HepG2 (cell line): ENCODE results near the gene ALKBH4. TPM values are rescaled to one million over a fixed set of nuclear protein-coding genes. Genes with fewer than 3 reads are reported as not detected.

Experiments
- ATAC-seq: fragments of 200-7000 bp; cut with Tn5 transposase; 3 replicates; pipeline ENCODE4 v1.9.1; 2020; ENCODE audit warnings: mild to moderate bottlenecking, moderate library complexity
- BruUV-seq: library from RNA; stranded (reverse); fragments of 400-500 nt; replicated peaks from 2 replicates; lab custom pipeline; 2021; lab: Mats Ljungman, UMichigan
- CTCF ChIA-PET: fragments of 300-600 bp; formaldehyde crosslinking; extraction: SDS; loops from one replicate; lab custom pipeline; 2021; ENCODE audit warnings: low total read pairs, inconsistent platforms, low intra/inter-chr PET ratio; lab: Yijun Ruan, JAX
- POLR2A ChIA-PET: fragments of 350-600 bp; sonication (Branson Sonifier 250); formaldehyde crosslinking; loops from one replicate; lab custom pipeline; 2020; ENCODE audit warnings: antibody characterized with exemption, inconsistent platforms; lab: Yijun Ruan, JAX
- DNase-seq: peaks from one replicate; pipeline ENCODE4 v3.0.0-alpha.2; 2015; ENCODE audit warnings: low spot score
- FAIRE-seq: peaks from 3 replicates; lab custom pipeline; 2011; peaks lifted over from hg19 to GRCh38; lab: Jason Lieb, UNC
- H2AFZ ChIP-seq: one replicate; pipeline ENCODE4 v1.6.1; 2011; ENCODE audit warnings: low read length, inconsistent platforms
- H3K27ac ChIP-seq: fragments of 300-600 bp; 3 replicates; pipeline ENCODE4 v1.8.0; 2011; ENCODE audit warnings: mixed run types, mild to moderate bottlenecking, mixed read lengths, low read length, inconsistent platforms; ENCODE audit not compliant: insufficient read depth; ENCODE audit errors: extremely low read length
- H3K27me3 ChIP-seq, 2 experiments: fragments of 200-600 bp in 1 of 2; 2 replicates in 1 of 2; 3 replicates in 1 of 2; pipeline versions ENCODE4 v1.6.0 to v1.8.0; 2011; ENCODE audit warnings: low read length in 2 of 2, mild to moderate bottlenecking in 2 of 2, moderate library complexity in 2 of 2, inconsistent platforms in 1 of 2; ENCODE audit not compliant: insufficient read depth in 2 of 2, control insufficient read depth in 1 of 2
- H3K36me3 ChIP-seq, 2 experiments: fragments of 200-600 bp in 1 of 2; replicated peaks in 1 of 2; 2 replicates in 1 of 2; 3 replicates in 1 of 2; pipeline versions ENCODE4 v1.5.1 to v1.8.0; 2011; ENCODE audit warnings: low read length in 2 of 2, inconsistent platforms in 1 of 2; ENCODE audit not compliant: insufficient read depth in 2 of 2, control insufficient read depth in 1 of 2
- H3K4me1 ChIP-seq: 2 replicates; pipeline ENCODE4 v1.5.1; 2012; ENCODE audit warnings: low read length, inconsistent platforms; ENCODE audit not compliant: insufficient read depth
- H3K4me2 ChIP-seq: 2 replicates; pipeline ENCODE4 v1.6.0; 2011; ENCODE audit warnings: low read depth, low read length, inconsistent platforms
- H3K4me3 ChIP-seq, 3 experiments: fragments of 200-600 bp in 1 of 3; sonication (generic), shearing (Covaris generic) in 1 of 3; replicated peaks in 1 of 3; 2 replicates each; pipeline ENCODE4 v1.5.1; 2011 to 2016; ENCODE audit warnings: low read length in 3 of 3, inconsistent platforms in 2 of 3, low read depth in 2 of 3, mild to moderate bottlenecking in 2 of 3, control low read depth in 1 of 3, mixed read lengths in 1 of 3; ENCODE audit not compliant: insufficient read depth in 1 of 3
- H3K79me2 ChIP-seq: one replicate; pipeline ENCODE4 v1.6.1; 2011; ENCODE audit warnings: low read length, inconsistent platforms; ENCODE audit not compliant: insufficient read depth
- H3K9ac ChIP-seq: 2 replicates; pipeline ENCODE4 v1.6.0; 2011; ENCODE audit warnings: mild to moderate bottlenecking, low read depth, low read length, inconsistent platforms; ENCODE audit not compliant: insufficient read depth
- H3K9me3 ChIP-seq: 2 replicates; pipeline ENCODE4 v1.5.1; 2012; ENCODE audit warnings: mild to moderate bottlenecking, low read length
- H4K20me1 ChIP-seq: 2 replicates; pipeline ENCODE4 v1.6.0; 2011; ENCODE audit warnings: inconsistent platforms, mild to moderate bottlenecking, low read length, moderate library complexity; ENCODE audit not compliant: insufficient read depth
- AGO2 ChIP-seq: fragments of 200-400 bp; formaldehyde crosslinking; optimal IDR thresholded peaks from 2 replicates; pipeline ENCODE3; 2017; ENCODE audit warnings: mild to moderate bottlenecking, low read depth, low read length, moderate library complexity
- HNF4A ChIP-seq: sonication (generic); formaldehyde crosslinking; IDR thresholded peaks from 2 replicates; pipeline ENCODE4 v1.4.0; 2020; ENCODE audit warnings: missing genetic modification reagents
- ISL2 ChIP-seq: sonication (generic); formaldehyde crosslinking; IDR thresholded peaks from 2 replicates; pipeline ENCODE4 v1.5.0; 2020; ENCODE audit warnings: missing genetic modification reagents
- JUND ChIP-seq: sonication (generic); formaldehyde crosslinking; IDR thresholded peaks from 2 replicates; pipeline ENCODE4 v1.8.0; 2022; ENCODE audit warnings: mild to moderate bottlenecking, missing genetic modification reagents
- LCORL ChIP-seq, 2 experiments: fragments of 450-650 bp in 1 of 2; sonication (generic) in 1 of 2; formaldehyde crosslinking in 1 of 2; IDR thresholded peaks; 2 replicates each; pipeline versions ENCODE4 v1.5.0 to v1.6.1; 2017 to 2020; ENCODE audit warnings: antibody characterized with exemption in 1 of 2, missing genetic modification reagents in 1 of 2
- MXD4 ChIP-seq: IDR thresholded peaks from 2 replicates; pipeline ENCODE4 v1.6.1; 2016; ENCODE audit warnings: mild to moderate bottlenecking, missing biosample characterization, missing genetic modification reagents
- RCOR2 ChIP-seq: IDR thresholded peaks from 2 replicates; pipeline ENCODE4 v1.6.1; 2016; ENCODE audit warnings: missing biosample characterization, missing genetic modification reagents
- REPIN1 ChIP-seq: sonication (generic); formaldehyde crosslinking; IDR thresholded peaks from 2 replicates; pipeline ENCODE4 v1.8.0; 2022; ENCODE audit warnings: missing genetic modification reagents, low read depth, mild to moderate bottlenecking, borderline replicate concordance
- ZBTB38 ChIP-seq: sonication (generic); formaldehyde crosslinking; IDR thresholded peaks from 2 replicates; pipeline ENCODE4 v1.5.1; 2020; ENCODE audit warnings: mild to moderate bottlenecking, missing genetic modification reagents
- ZC3H13 ChIP-seq: sonication (generic); formaldehyde crosslinking; IDR thresholded peaks from 2 replicates; pipeline ENCODE4 v1.8.1; 2023; ENCODE audit warnings: mild to moderate bottlenecking, missing genetic modification reagents, moderate library complexity
- ZNF746 ChIP-seq: sonication (generic); formaldehyde crosslinking; IDR thresholded peaks from 2 replicates; pipeline ENCODE4 v1.8.0; 2022; ENCODE audit warnings: mild to moderate bottlenecking, missing genetic modification reagents
- WGBS: methylation state at CpG from one replicate; pipeline ENCODE4 v1.1.6; 2017; ENCODE audit warnings: low lambda C conversion rate; 5-methylcytosine and 5-hydroxymethylcytosine counted together
- in situ Hi-C: cut with HindIII; loops from 2 replicates; pipeline ENCODE4 v1.10.0; 2017; ENCODE audit warnings: low pct_unique_long_range_greater_than_20kb; ENCODE audit not compliant: extremely low pct_ligation_motif_present
- intact Hi-C: fragments of 100-400 bp; cut with micrococcal nuclease; formaldehyde crosslinking; loops from one replicate; pipeline ENCODE4 v1.10.0; 2022; ENCODE audit not compliant: unreplicated experiment
- polyA plus RNA-seq, 8 experiments: library from polyadenylated mRNA; depleted of rRNA in 3 of 8; stranded (reverse) in 7 of 8; unstranded in 1 of 8; fragments of >200 nt; fragmentation: Illumina TruSeq in 4 of 8; extraction: Trizol in 4 of 8; gene quantifications; 2 replicates each; pipeline versions ENCODE4 v1.2.1 to v1.2.3, GENCODE V29; 2011 to 2016; ENCODE audit warnings: low read depth in 4 of 8, missing spikeins in 1 of 8, mixed read lengths in 1 of 8; ENCODE audit not compliant: insufficient read depth in 1 of 8
- total RNA-seq, 5 experiments: library from RNA; depleted of rRNA; stranded (reverse); fragments of >200 nt; fragmentation: Illumina TruSeq; extraction: Trizol; gene quantifications; 2 replicates each; pipeline ENCODE4 v1.2.3, GENCODE V29; 2016; ENCODE audit warnings: low read depth in 1 of 5
- TF ChIP-seq, protein P1 (sequence below): sonication (generic); formaldehyde crosslinking; IDR thresholded peaks from 2 replicates; pipeline ENCODE4 v1.4.0; 2020; ENCODE audit warnings: mild to moderate bottlenecking, missing genetic modification reagents
- TF ChIP-seq, protein P2 (sequence below), 2 experiments: IDR thresholded peaks; 2 replicates each; pipeline ENCODE4 v1.6.1; 2011 to 2012; ENCODE audit warnings: low read length in 2 of 2, borderline replicate concordance in 1 of 2, low read depth in 1 of 2, mild to moderate bottlenecking in 1 of 2, moderate library complexity in 1 of 2
- TF ChIP-seq, protein P3 (sequence below): sonication (generic); formaldehyde crosslinking; conservative IDR thresholded peaks from 2 replicates; pipeline ENCODE4 v1.4.0; 2020; ENCODE audit warnings: missing genetic modification reagents
- TF ChIP-seq, protein P4 (sequence below): sonication (generic); formaldehyde crosslinking; IDR thresholded peaks from 2 replicates; pipeline ENCODE4 v1.8.0; 2022; ENCODE audit warnings: mild to moderate bottlenecking, missing genetic modification reagents, borderline replicate concordance

Gene ALKBH4
- total and polyA plus RNA-seq, 2 of the 13 experiments (the other 11 are each of a cell fraction or from before 2014, with no cell fraction given): 2.6 to 8.8 TPM

DNA sequence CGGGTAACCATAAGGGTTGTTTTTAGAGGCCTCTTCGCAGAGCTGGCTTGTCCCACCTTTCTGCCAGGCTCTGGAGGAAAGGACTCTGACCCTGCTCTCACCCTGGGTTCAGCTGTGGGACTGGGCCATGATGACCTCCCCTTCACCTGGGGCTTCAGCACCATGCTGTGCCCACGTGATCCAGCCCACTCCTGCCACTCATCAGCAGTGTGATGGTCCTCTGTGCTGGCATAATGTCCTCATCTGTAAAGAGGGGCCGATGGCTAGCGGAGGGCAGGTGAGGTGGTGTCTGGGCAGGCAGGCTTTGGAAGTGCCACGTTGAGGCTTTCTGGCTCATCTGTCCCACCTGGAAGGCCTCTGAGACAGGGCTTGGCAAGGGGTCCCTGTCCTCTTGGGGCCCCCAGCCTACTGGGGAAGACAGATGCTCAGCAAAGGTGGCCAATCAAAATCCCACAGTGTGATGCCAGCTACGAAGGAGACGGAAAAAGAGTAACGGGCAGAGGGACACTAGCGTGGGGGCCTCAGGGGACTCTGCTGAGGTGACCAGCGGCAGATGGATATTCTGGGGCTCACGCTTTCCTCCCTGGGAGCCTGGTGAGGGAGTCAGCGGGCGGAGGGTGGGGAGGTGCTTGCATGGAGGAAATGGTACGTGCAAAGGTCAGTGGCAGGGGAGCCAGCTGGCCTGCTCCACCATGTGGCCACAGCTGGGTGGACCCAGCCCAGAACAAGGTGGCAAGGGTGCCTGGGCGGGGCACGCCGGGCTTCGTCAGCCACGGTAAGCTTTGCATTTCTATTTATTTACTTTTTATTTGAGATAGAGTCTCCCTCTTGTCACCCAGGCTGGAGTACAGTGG is 5.5 kb upstream of the ALKBH4 start:
- Histone ChIP-seq H2AFZ (no peak overlapping the region), H4K20me1 (no peaks in the 10 kb centered on the region), H3K36me3 (peaks cover 5 to 7% of the 10 kb centered on the region in 2 experiments; a peak in 2 of 5 replicates), H3K4me2 (no peak overlapping the region), H3K27me3 (no peaks in the 10 kb centered on the region), H3K79me2 (no peaks in the 10 kb centered on the region), H3K27ac (no peak overlapping the region), H3K9ac (no peak overlapping the region), H3K9me3 (no peaks in the 10 kb centered on the region), H3K4me1 (peaks cover 15% of the 10 kb centered on the region), H3K4me3 (no peak overlapping the region)
- intact Hi-C loops (no loop called here), in situ Hi-C loops (no loop called here)
- no peak for FAIRE-seq
- CTCF ChIA-PET: no interaction called here
- no TSS peak for BruUV-seq
- 81% methylated on average over 17 of the region's 20 CpGs for WGBS
- no peak for DNase-seq
- peak; percentile 14 for ATAC-seq
- POLR2A ChIA-PET: no interaction called here
- TF ChIP-seq ZNF746 (no peak), JUND (CRISPR knock-in tag) (no peak), ZBTB38 (CRISPR knock-in tag) (0 out of 2 replicates have a peak, but pooled peaks have one; percentile 21), MXD4 (CRISPR knock-in tag) (no peak), ISL2 (CRISPR knock-in tag) (no peak), AGO2 (peak; percentile 29), ZC3H13 (CRISPR knock-in tag) (no peak), HNF4A (CRISPR knock-in tag) (peak; percentile 23; the same call in 1 of the 2 replicates), LCORL (IDR thresholded peaks at IDR 0.05) (no peak), LCORL (CRISPR knock-in tag; IDR thresholded peaks at IDR 0.05) (no peak), REPIN1 (CRISPR knock-in tag) (no peak), RCOR2 (no peak)
- TF ChIP-seq, protein P1, sequence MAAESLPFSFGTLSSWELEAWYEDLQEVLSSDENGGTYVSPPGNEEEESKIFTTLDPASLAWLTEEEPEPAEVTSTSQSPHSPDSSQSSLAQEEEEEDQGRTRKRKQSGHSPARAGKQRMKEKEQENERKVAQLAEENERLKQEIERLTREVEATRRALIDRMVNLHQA (CRISPR knock-in tag): no peak
- TF ChIP-seq, protein P2, sequence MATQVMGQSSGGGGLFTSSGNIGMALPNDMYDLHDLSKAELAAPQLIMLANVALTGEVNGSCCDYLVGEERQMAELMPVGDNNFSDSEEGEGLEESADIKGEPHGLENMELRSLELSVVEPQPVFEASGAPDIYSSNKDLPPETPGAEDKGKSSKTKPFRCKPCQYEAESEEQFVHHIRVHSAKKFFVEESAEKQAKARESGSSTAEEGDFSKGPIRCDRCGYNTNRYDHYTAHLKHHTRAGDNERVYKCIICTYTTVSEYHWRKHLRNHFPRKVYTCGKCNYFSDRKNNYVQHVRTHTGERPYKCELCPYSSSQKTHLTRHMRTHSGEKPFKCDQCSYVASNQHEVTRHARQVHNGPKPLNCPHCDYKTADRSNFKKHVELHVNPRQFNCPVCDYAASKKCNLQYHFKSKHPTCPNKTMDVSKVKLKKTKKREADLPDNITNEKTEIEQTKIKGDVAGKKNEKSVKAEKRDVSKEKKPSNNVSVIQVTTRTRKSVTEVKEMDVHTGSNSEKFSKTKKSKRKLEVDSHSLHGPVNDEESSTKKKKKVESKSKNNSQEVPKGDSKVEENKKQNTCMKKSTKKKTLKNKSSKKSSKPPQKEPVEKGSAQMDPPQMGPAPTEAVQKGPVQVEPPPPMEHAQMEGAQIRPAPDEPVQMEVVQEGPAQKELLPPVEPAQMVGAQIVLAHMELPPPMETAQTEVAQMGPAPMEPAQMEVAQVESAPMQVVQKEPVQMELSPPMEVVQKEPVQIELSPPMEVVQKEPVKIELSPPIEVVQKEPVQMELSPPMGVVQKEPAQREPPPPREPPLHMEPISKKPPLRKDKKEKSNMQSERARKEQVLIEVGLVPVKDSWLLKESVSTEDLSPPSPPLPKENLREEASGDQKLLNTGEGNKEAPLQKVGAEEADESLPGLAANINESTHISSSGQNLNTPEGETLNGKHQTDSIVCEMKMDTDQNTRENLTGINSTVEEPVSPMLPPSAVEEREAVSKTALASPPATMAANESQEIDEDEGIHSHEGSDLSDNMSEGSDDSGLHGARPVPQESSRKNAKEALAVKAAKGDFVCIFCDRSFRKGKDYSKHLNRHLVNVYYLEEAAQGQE (IDR thresholded peaks at IDR 0.05; ENCODE audit: borderline replicate concordance in 1 of 2, low read depth in 1 of 2, low read length in 2 of 2): no peak
- TF ChIP-seq, protein P3, sequence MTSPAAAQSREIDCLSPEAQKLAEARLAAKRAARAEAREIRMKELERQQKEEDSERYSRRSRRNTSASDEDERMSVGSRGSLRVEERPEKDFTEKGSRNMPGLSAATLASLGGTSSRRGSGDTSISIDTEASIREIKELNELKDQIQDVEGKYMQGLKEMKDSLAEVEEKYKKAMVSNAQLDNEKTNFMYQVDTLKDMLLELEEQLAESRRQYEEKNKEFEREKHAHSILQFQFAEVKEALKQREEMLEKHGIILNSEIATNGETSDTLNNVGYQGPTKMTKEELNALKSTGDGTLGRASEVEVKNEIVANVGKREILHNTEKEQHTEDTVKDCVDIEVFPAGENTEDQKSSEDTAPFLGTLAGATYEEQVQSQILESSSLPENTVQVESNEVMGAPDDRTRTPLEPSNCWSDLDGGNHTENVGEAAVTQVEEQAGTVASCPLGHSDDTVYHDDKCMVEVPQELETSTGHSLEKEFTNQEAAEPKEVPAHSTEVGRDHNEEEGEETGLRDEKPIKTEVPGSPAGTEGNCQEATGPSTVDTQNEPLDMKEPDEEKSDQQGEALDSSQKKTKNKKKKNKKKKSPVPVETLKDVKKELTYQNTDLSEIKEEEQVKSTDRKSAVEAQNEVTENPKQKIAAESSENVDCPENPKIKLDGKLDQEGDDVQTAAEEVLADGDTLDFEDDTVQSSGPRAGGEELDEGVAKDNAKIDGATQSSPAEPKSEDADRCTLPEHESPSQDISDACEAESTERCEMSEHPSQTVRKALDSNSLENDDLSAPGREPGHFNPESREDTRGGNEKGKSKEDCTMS (CRISPR knock-in tag): no peak
- TF ChIP-seq, protein P4, sequence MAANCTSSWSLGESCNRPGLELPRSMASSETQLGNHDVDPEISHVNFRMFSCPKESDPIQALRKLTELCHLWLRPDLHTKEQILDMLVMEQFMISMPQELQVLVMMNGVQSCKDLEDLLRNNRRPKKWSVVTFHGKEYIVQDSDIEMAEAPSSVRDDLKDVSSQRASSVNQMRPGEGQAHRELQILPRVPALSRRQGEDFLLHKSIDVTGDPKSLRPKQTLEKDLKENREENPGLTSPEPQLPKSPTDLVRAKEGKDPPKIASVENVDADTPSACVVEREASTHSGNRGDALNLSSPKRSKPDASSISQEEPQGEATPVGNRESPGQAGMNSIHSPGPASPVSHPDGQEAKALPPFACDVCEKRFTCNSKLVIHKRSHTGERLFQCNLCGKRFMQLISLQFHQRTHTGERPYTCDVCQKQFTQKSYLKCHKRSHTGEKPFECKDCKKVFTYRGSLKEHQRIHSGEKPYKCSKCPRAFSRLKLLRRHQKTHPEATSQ (CRISPR knock-in tag): no peak
